HG02870 (cell line): ENCODE measurements around the gene SI.
"Not testable (repeated sequence)": the region's sequence is repeated elsewhere in the genome, so short reads cannot be mapped to it uniquely, and the experiment has no call there.

Source experiments
- ATAC-seq: cut with Tn5 transposase; IDR thresholded peaks from one replicate; pipeline ENCODE4 v1.9.1; 2021; ENCODE audit warnings: mild to moderate bottlenecking, moderate library complexity; ENCODE audit not compliant: unreplicated experiment

Gene SI

DNA sequence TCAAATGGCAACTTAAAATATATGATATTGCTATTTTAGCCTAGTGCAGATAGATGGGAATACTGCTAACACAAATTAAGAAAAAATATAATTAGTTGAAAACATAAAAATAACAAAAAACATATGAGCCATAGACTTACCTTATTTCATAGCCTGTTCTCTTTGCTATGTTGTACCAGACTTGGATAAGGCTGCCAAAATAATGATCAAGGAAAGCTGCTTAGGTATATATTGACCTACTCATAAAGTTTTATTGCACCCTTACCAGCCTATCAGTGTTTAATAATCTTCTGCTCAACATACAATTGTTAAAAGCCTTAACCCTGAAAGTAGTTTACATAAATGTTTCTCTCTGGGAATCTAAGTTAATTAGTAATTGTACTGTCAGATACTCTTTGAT is at the start of gene SI:
Gene SI (minus strand): TSS at position 204 of the 400 bp plus-strand sequence. CDS start 2,484 bp downstream, outside the sequence.
- ATAC-seq = no peak

DNA sequence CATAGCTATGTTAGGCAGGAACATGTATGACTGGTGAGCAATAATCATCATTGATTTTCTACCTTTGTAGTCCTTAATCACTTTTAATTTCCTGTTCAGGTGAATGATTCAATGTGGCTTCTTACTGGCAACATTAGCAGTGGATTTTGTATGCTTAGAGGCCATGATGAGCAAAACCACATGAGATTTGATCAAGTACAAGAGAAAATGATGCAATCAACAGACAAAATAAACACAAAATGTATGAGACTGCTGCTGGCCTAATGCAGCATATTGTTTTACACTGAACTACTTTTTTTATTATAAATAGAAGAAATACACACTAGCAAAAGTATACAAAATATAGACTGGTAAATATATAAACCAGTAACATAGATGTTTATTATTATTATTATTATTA is 47.5 kb upstream of the SI start:
- no peak for ATAC-seq

DNA sequence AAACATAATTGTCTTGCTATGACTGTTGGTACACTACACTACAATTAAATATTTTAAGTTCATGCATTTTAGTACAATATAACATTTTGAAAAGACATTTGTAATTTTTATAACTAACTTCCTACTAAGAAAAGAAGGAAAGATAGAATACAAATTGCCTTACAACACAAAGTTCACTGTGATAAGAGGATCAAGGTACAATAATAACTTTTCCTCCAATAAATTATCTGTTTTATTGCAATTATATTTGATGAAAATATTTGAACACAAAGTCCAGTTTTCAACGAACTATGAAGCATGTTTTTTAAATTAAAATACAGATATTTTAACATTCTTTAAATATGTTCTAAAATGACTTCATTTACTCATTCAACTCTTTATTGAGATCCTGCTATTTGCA is 33.1 kb upstream of the SI start:
- ATAC-seq = no peak

DNA sequence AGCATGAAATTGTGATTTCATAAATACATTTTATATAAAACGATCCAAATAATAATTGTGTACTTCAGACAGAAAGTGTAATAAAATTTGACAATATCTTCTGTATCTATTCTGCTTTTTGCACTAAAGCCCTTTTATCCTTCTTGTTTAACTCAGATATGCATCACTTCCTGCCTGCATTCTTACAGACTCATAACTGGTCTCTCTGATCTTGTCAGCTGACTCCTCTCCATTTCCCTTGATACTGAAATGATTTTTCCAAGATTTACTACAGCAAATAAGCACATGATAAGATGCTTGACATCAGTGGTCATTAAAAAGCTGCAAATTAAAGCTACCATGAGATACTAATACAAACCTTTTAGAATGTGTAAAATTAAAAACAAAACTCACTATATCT is 25.3 kb upstream of the SI start:
- ATAC-seq = no peak

DNA sequence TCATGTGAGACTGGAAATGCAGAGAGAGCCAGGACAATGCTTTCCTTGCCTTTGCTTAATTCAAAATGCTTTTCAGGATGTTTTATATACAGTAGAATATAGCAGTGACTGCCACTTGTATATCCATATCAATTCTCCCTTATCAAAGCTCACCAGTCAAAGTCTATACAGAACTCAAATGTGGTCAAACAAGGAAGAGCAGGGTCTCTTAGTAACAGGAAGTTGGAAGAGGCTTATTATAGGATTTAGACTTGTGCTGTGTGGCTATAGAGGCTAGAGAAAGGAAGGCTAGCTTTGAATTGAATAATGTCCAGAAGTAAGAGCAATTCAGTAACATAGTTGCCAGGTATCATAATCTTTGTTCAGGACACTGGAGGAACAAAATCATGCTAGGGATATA is 4.4 kb upstream of the SI start:
- no peak for ATAC-seq

DNA sequence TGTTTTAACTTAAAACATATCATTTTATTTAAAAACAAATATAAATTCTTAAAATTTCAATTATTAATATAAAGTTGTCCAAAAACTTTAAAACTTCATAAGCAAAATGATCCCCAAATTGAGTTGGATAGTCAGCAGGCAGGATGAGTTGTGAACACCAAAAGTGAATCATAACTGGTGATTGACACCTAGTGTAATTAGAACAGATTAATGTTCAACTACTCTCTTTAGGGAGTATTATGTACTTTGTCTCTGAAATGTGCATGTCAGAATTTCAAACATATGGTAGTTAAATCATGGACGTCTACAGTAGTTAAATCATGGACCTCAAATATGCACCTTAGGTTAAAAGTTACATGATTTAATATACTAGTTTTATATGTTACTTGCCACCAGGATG is 2.9 kb upstream of the SI start:
- no peak for ATAC-seq

DNA sequence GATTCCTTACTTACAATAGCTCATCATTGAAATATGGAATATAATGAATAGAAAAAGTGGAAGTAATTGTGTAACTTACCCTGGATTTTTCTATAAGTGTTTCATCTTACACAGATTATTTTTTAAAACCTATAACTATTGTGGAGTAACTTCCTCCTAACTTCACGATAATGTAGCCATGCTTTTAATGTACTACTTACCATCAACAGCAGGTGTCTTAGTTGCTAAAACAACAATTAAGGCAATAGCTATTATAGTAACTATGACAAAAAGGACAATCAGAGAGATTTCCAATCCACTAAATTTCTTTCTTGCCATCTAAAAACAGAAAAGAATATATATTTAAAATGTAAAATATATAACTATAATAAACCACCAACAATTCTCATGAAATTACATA is 2.6 kb downstream of the SI start:
- ATAC-seq = no peak

DNA sequence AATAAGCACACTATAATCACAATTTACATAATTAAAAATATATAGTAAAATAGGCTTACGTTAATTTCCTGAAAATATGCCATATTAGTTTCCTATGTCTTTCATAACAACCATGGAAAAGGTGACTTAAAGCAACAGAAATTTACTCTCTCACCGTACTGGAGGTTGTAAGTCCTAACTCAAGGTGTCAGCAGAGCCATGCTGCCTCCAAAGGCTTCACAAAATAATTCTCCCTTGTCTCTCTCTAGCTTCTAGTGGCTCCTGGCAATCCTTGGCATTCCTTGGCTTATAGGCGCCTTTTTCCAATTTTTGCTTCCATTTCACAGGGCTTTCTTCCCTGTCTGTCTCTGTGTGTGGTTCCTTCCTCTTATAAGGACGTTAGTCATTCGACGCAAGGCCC is 7.6 kb downstream of the SI start:
- ATAC-seq = no peak

DNA sequence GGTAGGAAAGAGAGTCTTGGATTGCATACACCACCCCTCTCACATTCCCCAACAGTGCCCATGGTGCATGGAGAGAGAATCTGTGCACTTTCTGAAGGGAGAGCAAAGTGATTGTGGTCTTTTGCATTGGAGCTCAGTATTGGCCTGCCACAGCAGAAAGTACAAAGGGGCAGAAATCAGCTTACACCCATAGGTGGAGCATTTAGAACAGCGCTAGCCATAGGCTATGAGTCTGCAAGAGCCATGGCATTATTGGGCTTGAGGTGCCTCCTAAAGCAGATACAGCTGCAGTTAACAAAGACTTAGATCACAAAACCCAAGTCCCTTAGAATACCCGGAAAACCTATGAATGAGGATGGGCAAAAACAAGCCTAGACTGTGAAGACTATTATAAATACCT is 21.8 kb downstream of the SI start:
- no peak for ATAC-seq

DNA sequence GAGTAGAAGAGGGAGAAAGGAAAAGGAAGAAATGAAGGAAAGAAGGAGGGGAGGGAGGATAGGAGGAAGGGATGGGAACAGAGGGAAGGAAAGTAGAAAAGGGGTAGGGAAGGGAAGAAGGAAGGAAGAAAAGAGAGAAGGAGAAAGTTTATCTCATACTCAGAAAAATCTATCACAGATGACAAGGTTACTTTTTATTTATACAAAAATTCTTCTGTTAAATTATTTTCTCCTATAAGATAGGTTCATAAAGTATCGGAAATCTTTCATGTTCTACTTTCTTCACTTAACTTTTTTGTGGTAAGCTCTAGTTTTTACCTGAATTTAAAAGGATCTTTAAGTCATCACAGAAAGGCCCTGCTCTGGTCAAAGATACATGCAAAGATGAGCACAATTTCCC is 38.1 kb downstream of the SI start:
- no peak for ATAC-seq

DNA sequence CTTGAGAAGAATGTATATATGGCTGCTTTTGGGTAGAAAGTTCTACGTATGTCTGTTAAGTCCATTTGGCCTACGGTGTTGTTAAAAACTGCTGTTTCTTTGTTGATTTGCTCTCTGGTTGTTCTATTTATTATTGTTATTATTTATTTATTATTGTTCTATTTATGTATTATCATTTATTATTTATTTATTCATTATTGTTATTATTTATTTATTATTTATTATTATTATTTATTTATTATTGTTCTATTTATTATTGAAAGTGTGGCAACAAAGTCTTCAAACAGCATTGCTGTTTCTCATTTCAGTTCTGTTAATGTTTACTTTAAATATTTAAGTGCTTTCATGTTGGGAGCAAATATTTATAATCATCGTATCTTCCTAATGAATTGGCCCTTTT is 66.7 kb downstream of the SI start:
- no peak for ATAC-seq

DNA sequence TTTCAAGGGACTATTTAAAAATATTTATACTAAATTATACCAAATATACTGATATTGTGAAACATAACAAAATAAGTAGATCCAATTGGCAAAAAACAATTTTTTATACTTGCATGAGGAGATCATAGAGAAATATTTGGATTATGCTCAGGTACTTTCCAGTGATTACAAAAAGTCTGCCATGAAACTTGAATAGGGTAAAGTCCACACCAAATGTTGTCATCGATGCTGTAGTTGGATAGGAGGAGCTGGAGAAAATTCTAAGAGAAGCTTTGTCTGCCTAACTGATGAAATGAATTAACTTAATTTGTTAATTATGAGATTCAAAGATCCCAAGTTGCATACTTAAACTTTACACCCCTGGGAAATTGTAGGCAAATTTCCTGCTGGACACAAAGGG is 93.3 kb downstream of the SI start:
- ATAC-seq = no peak

DNA sequence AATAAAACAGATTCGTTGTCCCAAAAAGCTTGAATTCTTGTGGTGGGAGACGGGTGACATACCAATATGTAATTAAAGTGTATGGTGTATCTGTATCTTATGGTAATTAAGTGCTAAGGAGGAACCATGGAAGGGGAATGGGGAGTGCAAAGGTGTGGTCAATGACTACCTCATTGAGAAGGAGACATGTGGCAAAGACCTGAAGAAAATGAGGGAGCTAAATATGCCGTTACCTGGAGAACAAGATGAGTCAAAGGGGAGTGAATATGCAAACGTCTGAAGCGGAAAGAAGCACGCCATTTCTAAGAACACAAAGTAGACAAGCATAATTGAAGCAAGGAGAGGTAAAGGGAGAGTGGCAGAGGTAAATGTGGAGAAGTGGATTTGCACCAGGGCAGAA is 115.7 kb downstream of the SI start:
- ATAC-seq = no peak

DNA sequence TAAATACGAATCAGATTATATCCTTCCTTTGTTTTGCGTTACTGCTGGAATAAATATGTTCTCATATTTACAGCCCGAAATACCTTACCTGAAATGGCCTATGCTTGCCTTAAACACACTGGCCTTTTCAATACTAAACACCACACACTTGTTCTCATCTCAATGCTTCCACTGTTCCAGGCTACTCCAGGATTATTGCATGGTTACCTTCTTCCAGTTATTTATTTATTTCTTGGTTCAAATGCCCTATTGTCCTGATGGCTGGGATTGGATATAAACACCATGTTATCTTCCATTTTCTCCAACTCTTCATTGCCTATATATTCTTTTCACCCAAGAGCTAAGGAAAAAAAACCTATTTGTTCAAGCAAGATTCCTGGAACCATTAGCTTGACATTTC is 125.3 kb downstream of the SI start:
- ATAC-seq = no peak

DNA sequence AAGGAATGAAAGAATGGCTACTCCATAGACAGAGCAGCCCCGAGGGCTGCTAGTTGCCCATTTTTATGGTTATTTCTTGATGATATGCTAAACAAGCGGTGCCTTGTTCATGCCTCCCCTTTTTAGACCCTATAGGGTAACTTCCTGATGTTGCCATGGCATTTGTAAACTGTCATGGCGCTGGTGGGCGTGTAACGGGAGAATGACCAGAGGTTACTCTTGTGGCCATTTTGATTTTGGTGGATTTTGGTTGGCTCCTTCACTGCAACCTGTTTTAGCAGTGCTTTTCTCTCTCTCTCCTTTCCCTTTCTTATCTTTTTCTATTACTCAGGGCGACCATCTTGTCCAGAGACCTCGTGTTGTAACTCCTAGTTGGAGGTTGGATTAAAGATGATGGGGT is 126.9 kb downstream of the SI start:
- not testable (repeated sequence) for ATAC-seq

DNA sequence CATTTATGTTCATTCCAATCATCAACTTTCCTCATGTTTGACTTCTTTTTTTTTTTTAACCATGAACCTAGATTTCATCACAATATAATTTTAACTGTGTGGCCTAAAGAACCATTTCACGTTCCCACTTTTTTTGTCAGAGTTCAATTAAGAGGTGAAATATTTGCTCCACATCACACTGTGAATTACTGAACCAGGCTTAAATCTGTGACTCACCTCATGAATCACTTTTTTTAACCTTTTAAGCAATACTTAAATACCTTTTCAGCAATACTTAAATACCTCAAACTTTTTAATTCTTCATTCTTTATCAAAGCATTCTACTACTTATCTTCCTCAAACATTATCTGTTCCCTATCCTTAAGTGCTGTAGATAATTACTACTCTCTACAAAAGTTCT is 137.6 kb downstream of the SI start:
- no peak for ATAC-seq

DNA sequence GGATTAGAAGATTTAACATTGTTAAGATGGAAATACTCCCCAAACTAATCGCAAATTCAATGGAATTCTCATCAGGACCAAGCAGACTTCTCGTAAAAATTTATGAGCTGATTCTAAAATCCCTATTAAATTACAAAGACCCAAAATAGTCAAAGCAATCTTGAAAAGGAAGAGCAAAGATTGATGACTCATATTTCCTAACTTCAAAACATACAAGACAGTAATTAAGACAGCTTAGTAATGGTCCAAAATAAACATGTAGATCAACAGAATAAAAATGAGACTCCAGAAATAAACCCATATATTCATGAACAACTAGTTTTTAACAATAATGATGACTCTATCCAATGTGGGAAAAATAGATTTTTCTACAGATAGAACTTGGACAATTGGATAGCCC is 148.7 kb downstream of the SI start:
- ATAC-seq = no peak
